Neural progenitor cell (in vitro differentiated cells): Measurements from ENCODE around the gene ERC2.

Source experiments
- CTCF ChIP-seq: fragments of 200-600 bp; sonication (generic); IDR thresholded peaks from 2 replicates; pipeline ENCODE4 v1.5.1; 2017; ENCODE audit warnings: antibody characterized with exemption, mild to moderate bottlenecking
- EZH2 ChIP-seq: fragments of 200-600 bp; sonication (generic); IDR thresholded peaks from 2 replicates; pipeline ENCODE4 v1.6.1; 2017; ENCODE audit warnings: antibody characterized with exemption, mild to moderate bottlenecking, moderate library complexity

DNA sequence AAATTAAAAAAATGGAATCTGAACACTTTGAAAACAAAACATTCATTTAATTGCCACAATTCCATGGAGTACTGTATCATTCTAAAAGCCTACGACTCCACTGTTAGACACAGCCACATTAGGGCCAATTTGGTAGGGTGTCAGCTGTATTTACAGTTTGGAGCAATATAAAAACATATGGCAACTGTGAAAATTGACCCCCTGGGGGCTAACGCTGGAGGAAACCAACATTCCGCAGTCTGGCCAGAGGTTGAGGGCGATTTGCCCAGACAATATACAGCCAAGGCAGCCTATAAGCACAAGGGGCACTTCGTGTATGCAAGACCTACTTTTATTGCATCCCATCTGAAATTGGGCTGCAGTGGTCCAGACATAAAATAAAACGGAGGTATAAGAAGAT lies 504.7 kb downstream of the ERC2 start:
- TF ChIP-seq CTCF (no peak), EZH2 (no peak)
